ENCODE data around the gene IQGAP2. TPM values are rescaled to one million over a fixed set of nuclear protein-coding genes. Genes with fewer than 3 reads are reported as not detected.

IQGAP2 gene
- total RNA-seq, 1 donor from 2014 or later, result 92.8 TPM

GRCh38 chr5:76634661-76635060 lies 231.6 kb downstream of the IQGAP2 start:
- intact Hi-C loops (cut with micrococcal nuclease), result no loop called here

- intact Hi-C loops (cut with micrococcal nuclease), result no loop called here
These were observed 234.4 kb downstream of the IQGAP2 start for GRCh38 chr5:76637490-76637889.

GRCh38 chr5:76638479-76638878 lies 235.4 kb downstream of the IQGAP2 start:
- intact Hi-C loops (cut with micrococcal nuclease), result no loop called here

- intact Hi-C loops (cut with micrococcal nuclease), result loop anchor here (1.0 to 5.0 kb wide), 8 partner anchors 40 to 1589 kb away; partner anchors contain the start of gene GCNT4
These were observed 238.5 kb downstream of the IQGAP2 start for GRCh38 chr5:76641514-76642120.

GRCh38 chr5:76642390-76643040 lies 239.4 kb downstream of the IQGAP2 start:
- intact Hi-C loops (cut with micrococcal nuclease), result loop anchor here (5.0 kb wide), 1 partner anchor 1590 kb away; the partner anchor contains the start of gene GCNT4

GRCh38 chr5:76643371-76643770 lies 240.3 kb downstream of the IQGAP2 start:
- intact Hi-C loops (cut with micrococcal nuclease), result loop anchor here (5.0 kb wide), 1 partner anchor 1591 kb away; the partner anchor contains the start of gene GCNT4

- intact Hi-C loops (cut with micrococcal nuclease), result no loop called here
These were observed 246.1 kb downstream of the IQGAP2 start for GRCh38 chr5:76649140-76649539.

- intact Hi-C loops (cut with micrococcal nuclease), result no loop called here
These were observed 249.8 kb downstream of the IQGAP2 start for GRCh38 chr5:76652809-76653414.

- intact Hi-C loops (cut with micrococcal nuclease), result no loop called here
These were observed 254.0 kb downstream of the IQGAP2 start for GRCh38 chr5:76657091-76657490.

- intact Hi-C loops (cut with micrococcal nuclease), result no loop called here
These were observed 254.7 kb downstream of the IQGAP2 start for GRCh38 chr5:76657683-76658311.

- intact Hi-C loops (cut with micrococcal nuclease), result no loop called here
These were observed 257.3 kb downstream of the IQGAP2 start for GRCh38 chr5:76660360-76660759.

GRCh38 chr5:76662521-76662920 lies 259.4 kb downstream of the IQGAP2 start:
- intact Hi-C loops (cut with micrococcal nuclease), result no loop called here

- intact Hi-C loops (cut with micrococcal nuclease), result no loop called here
These were observed 260.5 kb downstream of the IQGAP2 start for GRCh38 chr5:76663573-76663972.

GRCh38 chr5:76664079-76664478 lies 261.0 kb downstream of the IQGAP2 start:
- intact Hi-C loops (cut with micrococcal nuclease), result no loop called here

GRCh38 chr5:76667495-76667894 lies 264.4 kb downstream of the IQGAP2 start:
- intact Hi-C loops (cut with micrococcal nuclease), result no loop called here

- intact Hi-C loops (cut with micrococcal nuclease), result no loop called here
These were observed 266.2 kb downstream of the IQGAP2 start for GRCh38 chr5:76669245-76669644.

GRCh38 chr5:76670508-76670907 lies 267.4 kb downstream of the IQGAP2 start:
- intact Hi-C loops (cut with micrococcal nuclease), result no loop called here

GRCh38 chr5:76672242-76672641 lies 269.2 kb downstream of the IQGAP2 start:
- intact Hi-C loops (cut with micrococcal nuclease), result no loop called here

GRCh38 chr5:76673125-76673524 lies 270.0 kb downstream of the IQGAP2 start:
- intact Hi-C loops (cut with micrococcal nuclease), result no loop called here

- intact Hi-C loops (cut with micrococcal nuclease), result no loop called here
These were observed 271.4 kb downstream of the IQGAP2 start for GRCh38 chr5:76674330-76675066.

- intact Hi-C loops (cut with micrococcal nuclease), result no loop called here
These were observed 272.3 kb downstream of the IQGAP2 start for GRCh38 chr5:76675364-76675763.
